GM18951 (cell line): ENCODE data around the gene ACTR1B.
A peak's percentile ranks its signal among the peaks of the same experiment; 100 is the strongest.
"Not testable (repeated sequence)": the region's sequence is repeated elsewhere in the genome, so short reads cannot be mapped to it uniquely, and the experiment has no call there.

ENCODE experiments used
- POLR2A ChIP-seq: IDR thresholded peaks from 4 replicates; pipeline ENCODE4 v1.6.1; 2011; ENCODE audit warnings: mild to moderate bottlenecking; ENCODE audit not compliant: insufficient read length, insufficient read depth; ENCODE audit errors: extremely low read depth
- in situ Hi-C: fragments of 300-500 bp; cut with MboI; formaldehyde crosslinking; loops from one replicate; pipeline ENCODE4 v1.12.0; 2022; ENCODE audit warnings: low sequenced_read_pairs, mixed read lengths, inconsistent platforms; ENCODE audit not compliant: unreplicated experiment

Gene ACTR1B

GRCh38 chr2:97663962-97664635 is at the start of gene ACTR1B:
ACTR1B (minus strand) TSS chr2:97664044; CDS start chr2:97663890, 154 bp downstream.
- peak; percentile 71 for TF ChIP-seq POLR2A
- in situ Hi-C loops, result no loop called here

- in situ Hi-C loops, result no loop called here
- no peak for TF ChIP-seq POLR2A
These were observed 49.0 kb upstream of the ACTR1B start for GRCh38 chr2:97712693-97713295.

GRCh38 chr2:97712175-97712574 is 48.3 kb upstream of the ACTR1B start:
- in situ Hi-C loops, result not testable (repeated sequence)

- TF ChIP-seq POLR2A, result no peak
- in situ Hi-C loops, result no loop called here
These were observed 47.5 kb upstream of the ACTR1B start for GRCh38 chr2:97711394-97711711.

GRCh38 chr2:97708608-97709007 is 44.8 kb upstream of the ACTR1B start:
- in situ Hi-C loops, result no loop called here
- no peak for TF ChIP-seq POLR2A

- in situ Hi-C loops, result no loop called here
- no peak for TF ChIP-seq POLR2A
These were observed 44.2 kb upstream of the ACTR1B start for GRCh38 chr2:97708048-97708380.

- in situ Hi-C loops, result no loop called here
- TF ChIP-seq POLR2A, result no peak
These were observed 43.7 kb upstream of the ACTR1B start for GRCh38 chr2:97707362-97708047.

GRCh38 chr2:97706708-97707345 is 43.0 kb upstream of the ACTR1B start:
- no peak for TF ChIP-seq POLR2A
- in situ Hi-C loops, result no loop called here

- TF ChIP-seq POLR2A, result no peak
- in situ Hi-C loops, result no loop called here
These were observed 42.3 kb upstream of the ACTR1B start for GRCh38 chr2:97706112-97706511.

- in situ Hi-C loops, result no loop called here
- no peak for TF ChIP-seq POLR2A
These were observed 41.1 kb upstream of the ACTR1B start for GRCh38 chr2:97704989-97705388.

GRCh38 chr2:97703741-97704140 is 39.9 kb upstream of the ACTR1B start:
- TF ChIP-seq POLR2A, result no peak
- in situ Hi-C loops, result no loop called here

GRCh38 chr2:97702731-97703470 is 39.1 kb upstream of the ACTR1B start:
- no peak for TF ChIP-seq POLR2A
- in situ Hi-C loops, result no loop called here

GRCh38 chr2:97701851-97702465 is 38.1 kb upstream of the ACTR1B start:
- in situ Hi-C loops, result no loop called here

GRCh38 chr2:97701186-97701585 is 37.3 kb upstream of the ACTR1B start:
- in situ Hi-C loops, result no loop called here

More at GRCh38 chr2:97701851-97702465, 38.1 kb upstream of the ACTR1B start:
- no peak for TF ChIP-seq POLR2A

More at GRCh38 chr2:97701186-97701585, 37.3 kb upstream of the ACTR1B start:
- TF ChIP-seq POLR2A, result no peak
